T-helper 2 cell (primary cell): ENCODE results near the gene CCDC86.

Source experiments
- DNase-seq, 5 experiments: peaks; one replicate each; pipeline versions ENCODE4 v3.0.0 to v3.0.0-alpha.2; 2012 to 2022

CCDC86 gene

DNA sequence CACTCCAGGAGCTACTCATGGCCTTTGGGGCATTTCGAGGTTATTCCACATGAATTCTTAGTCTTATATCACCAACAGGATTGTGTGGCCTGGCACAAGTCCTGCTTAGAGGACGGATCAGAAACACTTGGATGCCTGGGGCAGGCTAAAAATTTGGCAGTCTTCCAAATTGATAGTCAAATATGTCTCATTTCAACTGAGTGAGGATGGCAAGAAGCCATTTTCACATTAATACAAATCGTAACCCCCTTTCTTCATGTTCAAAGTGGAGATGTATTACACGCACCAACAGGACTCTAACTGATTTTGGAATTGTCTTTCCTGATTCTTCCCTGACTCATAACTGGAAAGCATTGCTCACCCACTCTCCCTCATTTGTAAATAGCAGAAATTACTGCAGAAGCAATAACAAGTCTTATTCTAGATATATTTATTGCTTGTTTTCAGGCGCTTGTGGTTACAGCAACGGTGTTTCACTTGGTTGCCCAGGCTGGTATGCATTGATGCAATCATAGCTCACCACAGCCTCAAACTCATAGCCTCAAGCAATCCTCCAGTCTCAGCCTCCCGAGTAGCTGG, 10.3 kb upstream of the CCDC86 start:
- DNase-seq, result peak in 1 of 5 experiments; percentile 86

DNA sequence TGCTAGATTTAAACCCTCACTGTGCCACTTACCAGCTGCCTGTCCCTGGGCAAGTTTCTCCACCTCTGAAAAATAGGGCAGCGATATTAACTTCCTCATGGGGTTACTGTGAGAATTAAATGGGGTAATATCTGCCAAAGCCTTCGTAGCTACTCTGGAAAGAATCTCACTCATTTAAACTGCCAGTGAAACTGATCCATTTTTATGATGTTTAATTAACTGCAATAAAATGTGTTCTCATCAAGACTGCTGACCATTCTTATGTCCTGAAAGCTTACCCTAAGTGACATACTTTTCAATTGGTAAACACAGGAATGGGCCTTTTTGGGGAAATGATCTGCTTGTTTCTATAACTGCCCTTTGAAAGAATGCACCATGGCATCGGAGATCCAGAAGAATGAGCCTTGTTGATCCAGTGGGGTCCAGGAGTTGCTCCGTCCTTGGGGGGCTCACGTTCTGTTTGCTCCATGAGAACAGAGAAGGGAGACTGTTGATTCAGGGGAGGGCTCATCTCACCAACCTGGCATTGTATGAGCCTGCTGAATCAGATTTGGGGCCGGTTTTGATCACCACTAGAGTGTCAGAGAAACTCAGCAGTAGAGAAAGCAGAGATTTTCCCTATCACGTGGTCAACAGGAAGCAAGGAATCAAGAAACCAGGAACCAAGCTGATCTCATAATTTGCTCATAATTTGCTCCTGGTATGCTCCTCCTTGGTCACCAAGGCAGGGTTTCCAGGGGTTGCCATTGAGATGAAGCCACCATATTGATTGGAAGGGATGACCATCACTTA, 7.0 kb upstream of the CCDC86 start:
- no peak for DNase-seq

DNA sequence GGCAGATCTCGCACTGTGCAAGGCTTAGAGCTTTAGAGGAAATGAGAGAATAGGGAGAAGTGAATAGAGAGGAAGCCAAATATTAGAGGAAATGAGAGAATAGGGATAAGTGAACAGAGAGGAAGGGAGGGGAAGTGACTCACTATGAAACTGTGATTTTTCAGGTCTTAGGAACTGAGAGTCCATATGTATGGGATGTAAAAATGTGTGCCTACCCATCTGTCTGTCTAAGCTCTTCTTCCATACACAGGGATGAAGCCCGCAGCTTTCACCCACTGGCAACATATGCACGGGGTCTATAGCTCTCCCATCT, 6.4 kb upstream of the CCDC86 start:
- DNase-seq, result no peak

DNA sequence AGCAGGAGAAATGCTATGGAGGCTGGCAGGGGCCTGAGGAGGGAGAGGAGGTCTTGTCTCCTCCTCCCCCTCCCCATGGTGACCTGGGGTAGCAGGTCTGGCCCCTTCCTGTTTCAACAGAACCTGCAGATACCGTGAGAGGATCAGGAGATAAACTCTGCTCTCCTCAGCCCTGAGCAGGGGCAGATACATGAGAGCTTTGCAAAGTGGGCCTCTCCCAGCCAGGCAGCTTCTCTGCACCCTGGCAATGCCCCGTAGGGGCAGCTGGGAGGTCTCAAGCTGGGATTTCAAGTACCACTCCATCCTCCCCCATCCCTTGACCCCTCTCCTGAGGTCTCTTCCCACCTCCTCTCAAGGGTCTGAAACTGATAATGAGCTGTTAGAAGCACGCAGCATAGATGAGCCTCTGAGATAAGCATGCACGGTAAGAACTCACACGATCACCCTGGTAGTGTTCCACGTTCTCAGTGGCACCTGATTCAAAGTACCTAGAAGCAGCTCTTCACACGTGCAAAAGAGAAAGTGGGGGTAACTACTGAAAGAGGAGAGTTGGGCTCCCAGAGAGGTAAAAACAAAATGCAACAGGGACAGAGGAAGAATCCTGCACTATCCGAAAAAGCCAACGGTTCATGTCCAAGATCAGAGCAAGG, 4.9 kb upstream of the CCDC86 start:
- DNase-seq, result peak in 1 of 5 experiments; percentile 93

DNA sequence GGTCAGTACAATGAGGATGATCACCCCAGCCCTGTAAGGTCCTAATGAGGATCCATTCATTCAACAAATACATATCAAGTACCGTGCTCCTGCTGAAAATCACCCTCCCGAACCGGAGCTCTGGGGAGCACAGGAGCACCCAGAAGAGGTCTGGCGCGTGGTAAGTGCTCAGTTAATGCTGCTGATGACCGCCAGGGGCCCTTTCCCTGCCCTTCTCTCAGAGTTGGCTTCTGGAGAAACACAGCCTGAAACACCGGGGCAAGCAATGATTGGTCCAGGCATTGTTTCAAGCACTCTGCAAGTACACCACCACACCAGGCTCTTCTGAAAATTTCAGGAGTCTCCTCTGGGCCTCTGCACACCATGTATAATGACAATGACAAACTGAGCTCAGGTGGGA, 3.8 kb upstream of the CCDC86 start:
- DNase-seq, result no peak

DNA sequence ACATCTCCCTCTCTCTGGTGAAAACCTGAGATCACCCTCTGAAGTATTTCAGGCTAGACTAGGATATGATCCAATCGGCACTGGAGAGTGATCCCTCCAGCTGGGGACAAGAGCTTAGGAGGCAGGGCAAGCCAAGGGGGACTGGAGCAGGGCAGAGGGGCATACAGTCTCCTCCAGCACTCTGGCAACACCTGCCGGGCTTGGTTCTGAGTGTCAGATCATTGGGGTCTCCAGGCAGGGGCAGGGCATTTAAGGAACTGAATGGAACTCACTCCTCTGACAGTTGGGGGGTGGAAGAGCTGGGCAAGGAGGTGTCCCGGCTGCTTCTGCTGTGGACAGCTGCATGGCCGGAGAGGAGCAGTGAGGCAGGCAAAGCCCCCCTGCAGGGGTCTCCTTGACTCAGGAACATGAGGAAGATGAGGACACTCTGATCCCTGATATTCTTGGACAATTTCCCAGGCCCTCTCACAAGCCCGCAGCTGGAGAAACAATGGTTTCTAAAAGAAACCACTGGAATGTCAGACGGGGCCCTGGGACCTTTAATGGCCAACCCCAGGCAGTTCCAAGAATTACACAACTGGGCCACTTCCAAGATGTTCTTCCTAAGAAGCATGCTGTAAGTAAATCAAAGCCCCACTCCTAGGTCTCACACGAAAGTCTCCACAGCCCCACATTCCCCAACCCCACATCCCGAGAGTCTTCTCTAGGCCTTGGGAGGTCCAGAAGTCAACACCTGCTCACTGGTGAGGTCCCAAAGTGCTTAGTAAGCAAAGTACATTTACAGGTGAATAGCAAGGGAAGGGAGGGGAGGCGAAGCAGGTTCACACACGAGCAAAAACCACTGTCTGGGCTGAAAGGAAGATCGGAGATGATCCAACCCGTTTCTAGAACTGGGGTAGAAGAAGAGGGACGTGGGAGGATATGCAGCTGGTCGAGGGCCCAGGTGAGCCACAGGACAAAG, 1.2 kb upstream of the CCDC86 start:
- DNase-seq, result no peak

DNA sequence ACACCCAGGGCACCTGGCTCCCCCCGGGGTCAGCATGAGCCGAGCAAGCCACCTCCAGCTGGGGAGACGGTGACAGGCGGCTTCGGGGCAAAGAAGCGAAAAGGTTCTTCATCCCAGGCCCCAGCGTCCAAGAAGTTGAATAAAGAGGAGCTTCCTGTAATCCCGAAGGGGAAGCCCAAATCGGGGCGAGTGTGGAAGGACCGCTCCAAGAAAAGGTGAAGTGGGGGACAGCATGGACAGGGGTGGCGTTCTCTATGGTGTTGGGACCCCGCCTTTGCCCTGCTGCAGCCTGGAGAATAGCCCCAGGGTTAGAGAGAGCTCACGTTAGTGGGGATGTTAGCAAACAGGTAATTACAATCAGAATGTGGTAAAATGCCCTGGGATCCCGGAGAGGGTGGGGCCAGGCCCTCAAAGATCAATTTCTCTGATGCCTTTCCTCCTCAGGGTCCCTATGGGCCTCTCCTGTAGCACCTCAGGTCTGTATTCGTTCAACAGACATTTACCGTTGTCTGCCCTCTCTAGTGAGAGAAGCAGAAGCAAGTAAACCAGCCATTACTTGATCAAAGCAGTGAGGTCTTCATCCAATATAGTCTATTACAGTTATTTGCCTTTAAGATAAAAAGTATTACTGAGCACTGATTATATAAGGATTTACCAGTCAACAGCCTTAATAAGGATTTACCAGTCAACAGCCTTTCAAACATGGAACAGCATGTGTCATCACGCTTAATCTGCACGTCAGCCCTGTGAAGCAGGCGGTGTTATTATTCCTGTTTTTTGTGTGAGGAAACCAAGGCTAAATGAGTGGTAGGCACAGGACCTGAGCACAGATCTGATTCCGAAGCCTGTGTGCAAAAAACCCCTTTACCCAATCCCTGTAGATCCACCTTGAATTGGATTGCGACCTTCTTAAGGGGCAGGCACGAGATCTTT, 1.0 kb downstream of the CCDC86 start:
- DNase-seq, result no peak

DNA sequence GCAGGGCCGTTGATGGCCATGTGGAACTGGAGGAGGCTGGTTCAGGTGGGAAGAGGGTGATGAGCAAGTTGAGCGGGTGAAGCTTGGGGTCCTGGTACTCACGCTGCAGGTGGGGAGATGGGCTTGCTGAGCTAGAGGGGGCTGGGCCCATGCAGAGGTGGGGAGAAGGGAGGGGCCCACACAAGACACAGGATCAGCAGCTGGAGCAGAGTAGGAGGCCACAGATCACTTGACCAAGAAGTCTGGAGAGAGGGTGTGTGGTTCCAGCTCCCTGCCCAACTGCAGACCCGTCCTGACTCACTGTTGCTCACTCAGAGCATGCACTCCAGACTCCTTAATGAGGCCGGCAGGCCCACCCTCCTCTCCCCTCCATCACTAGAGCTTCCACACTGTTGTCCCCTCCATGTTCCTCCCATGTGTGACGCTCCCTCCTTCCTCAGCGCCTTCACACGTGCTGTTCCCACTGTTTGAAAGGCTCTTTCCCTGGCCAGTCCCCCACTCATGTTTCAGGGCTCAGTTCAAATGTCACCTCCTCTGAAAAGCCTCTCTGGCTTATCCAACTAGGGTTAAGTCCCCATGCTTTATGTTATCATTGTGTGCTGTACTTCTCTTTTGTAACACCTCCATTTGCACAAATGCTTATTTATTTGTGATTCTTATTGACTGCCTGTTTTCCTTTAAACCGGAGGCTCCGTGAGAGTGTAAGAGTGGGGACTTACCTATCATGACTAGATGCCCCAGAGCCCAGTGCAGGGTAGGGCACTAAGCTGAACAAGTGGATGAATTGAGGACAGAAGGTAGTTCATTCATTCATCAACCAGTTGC, 2.3 kb downstream of the CCDC86 start:
- DNase-seq, result no peak

DNA sequence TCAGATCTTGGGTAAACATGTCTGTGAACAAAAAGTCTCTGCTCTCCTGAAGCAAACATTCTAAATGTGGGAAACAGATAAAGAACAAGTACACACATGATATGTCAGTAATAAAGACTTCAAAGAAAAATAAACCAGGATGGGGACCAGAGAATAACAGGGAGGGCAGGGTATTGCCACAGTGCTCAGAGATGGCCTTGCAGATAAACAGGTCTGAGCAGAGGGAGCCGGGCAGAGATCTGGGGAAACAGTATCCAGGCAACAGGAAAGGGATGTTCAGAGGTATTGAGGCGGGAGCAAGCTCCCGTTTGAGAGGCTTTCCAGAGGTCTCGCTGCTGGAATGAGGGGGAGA, 2.9 kb downstream of the CCDC86 start:
- no peak for DNase-seq

DNA sequence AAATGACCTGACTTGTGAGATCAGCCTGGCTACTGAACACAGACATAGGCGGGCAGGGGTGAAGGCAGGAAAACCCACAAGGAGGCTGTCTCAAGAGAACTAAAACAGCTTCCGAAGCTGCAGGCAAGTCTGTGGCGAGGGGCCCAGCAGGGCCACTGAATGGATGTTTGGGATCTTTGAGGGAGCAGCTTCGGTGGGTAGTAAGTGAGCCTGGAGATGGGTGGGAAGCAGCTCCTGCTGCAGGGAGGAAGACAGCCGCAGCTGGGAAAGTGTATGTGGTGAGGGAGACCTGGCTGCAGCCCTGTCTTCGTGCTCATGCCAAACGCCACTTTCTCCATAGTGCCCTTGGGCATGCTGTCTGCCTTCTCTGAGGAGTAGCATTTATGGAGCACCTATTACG, 3.4 kb downstream of the CCDC86 start:
- no peak for DNase-seq

DNA sequence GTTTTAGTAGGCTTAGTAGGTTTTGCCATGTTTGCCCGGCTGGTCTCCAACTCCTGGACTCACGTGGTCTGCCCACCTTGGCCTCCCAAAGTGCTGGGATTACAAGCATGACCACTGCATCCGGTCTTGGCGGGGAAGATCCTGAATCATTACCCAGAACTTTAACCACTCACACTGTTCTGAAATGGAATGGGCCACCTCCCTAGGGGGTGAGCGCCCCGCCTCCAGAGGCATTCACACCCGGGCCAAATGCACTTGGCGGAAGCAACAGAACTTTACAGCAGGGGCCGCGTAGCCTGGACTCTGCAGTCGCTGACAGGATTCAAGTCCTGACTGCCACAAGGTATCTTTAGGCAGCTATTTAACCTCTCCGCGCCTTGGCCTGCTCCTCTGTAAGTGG, 5.4 kb downstream of the CCDC86 start:
- no peak for DNase-seq

DNA sequence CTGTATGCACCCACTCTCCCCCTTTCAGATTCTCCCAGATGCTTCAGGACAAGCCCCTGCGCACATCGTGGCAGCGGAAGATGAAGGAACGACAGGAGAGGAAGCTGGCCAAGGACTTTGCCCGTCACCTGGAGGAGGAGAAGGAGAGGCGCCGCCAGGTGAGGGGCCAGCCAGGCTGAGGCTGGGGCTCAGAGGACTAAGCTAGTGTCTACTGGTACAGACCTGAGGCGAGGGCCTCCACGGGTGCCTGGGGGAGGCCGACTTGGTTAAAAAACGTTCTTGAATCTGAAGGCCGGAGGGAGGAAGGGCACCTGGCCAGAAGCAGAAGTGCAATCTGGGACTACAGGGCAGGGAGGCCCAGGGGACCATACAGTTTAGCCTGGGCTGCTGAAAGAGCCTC, 6.0 kb downstream of the CCDC86 start:
- DNase-seq, result no peak

DNA sequence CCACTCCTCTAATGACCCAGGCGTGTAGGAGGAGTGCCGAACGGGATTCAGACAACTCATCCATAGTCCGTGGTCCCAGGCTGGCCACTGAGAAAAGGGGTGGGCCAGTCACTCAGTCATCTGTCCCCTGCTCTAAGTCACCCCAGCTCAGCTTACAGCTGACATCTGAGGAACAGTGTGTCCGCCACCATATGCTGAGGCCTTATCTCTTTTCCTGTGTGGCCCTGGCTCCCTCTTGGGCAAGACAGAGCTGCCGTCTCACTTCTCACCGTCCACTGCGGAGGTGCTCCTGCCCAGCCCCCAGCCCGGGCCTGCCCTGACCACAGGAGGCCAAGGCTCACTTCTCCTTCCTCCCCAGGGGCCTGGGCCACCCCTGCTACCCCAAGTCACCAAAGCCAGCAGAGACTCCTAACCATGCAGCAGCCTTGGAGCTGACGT, 6.8 kb downstream of the CCDC86 start:
- no peak for DNase-seq

DNA sequence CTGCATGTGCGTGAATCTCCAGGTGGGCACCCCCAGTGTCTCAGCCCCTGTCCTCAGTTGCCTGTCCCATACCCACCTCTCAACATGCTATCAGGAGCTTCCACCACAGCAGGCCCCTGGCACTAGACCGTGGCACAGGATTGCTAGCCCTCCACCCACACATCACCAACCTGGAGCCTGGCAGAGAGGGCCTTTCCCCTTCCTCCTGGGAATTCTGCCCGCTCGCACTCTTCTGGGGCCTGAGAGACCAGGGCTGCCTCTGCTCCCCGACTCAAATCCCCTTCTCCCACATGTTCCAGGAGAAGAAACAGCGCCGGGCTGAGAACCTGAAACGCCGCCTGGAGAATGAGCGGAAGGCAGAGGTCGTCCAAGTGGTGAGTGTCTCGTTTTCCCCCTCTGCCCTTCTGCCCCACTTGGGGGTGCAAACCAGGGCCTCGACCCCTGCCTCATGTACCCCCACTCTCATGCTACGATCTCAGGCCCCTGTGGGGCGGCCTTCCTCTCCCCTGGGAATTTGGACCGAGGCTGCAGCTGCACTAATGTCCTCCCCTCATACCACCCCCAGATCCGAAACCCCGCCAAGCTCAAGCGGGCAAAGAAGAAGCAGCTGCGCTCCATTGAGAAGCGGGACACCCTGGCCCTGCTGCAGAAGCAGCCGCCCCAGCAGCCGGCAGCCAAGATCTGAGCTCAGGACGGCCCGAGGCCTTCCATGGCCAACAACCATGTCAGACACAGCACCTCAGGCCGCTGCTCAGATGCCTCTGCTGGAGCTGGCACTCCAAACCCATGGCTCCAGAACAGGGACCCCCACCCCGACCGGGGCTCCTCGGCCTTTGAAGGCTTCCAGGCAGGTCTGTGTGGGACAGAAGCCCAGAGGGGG, 8.0 kb downstream of the CCDC86 start:
- DNase-seq, result no peak

DNA sequence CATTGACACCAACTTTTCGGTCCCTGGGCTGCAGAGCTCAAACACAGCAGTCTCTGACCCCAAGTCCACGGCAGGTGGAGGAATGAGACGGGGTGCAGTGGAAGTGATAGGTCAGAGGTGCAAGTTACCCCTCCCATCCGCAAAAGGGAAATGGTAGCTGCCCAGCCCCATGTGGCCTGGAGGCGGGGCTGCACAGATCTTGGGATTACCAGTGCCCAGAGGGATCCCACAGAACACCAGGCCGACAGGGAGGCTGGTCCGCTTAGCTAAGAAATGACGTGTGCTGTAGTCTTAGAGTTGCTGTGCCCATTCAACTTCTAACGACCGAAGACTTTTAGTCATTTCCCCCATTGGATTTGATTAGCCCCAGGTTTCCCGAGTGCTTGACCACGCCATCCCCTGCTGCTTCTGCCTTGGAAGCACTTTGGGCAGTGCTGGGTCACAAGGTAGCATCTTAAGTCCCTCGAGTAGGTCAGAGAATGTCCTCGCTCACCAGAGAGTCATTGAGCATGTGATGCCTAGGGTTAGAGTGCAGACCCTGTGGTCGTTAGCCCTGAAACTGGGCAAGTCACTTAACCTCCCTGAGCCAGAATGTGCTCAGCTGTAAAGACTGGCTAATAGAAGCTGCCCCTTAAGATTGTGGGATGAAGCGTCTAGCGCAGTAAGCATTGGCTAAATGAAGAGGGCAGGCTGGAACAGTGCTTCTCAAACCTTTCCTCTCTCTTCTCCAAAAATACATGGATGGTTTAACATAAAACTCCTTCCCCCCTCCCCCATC, 9.6 kb downstream of the CCDC86 start:
- DNase-seq, result no peak

DNA sequence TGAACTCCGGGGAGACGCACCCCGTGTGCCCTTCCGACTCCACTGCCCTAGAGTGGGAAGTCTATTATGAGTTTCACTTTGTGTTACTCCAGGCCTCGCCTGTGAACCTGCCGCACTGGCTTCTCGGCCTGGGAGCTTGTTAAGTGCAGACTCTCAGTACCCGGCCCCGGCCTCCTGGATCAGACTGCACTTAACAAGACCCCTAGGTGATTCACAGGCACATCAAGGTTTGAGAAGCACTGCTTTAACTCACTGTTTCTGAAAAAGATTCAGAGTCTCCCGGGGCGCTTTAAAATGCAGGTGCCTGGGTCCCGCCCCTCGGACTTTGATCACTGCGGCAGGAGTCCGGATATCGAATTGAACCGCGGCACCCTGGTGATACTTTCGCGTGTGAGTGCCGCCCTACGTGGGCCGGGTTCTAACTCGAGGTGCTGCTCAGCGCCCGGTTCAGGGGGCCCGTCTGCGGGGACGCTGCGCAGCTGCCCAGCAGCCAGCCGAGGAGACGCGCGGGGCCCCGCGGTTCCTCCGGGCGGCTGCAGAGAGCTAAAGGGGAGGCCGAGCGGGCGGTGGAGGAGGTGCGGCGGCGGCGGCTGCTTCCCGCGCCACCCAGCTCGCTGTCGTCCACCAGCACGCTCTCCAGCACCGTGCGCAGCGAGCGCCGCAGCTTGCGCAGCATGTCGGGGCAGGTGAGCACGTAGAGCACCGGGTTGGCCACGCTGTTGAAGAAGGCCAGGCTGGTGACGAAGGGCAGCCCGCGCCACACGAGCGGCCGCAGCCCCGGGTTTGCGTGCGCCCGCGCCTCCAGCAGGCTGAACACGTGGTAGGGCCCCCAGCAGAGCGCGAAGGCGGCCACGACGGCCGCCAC, 10.4 kb downstream of the CCDC86 start:
- no peak for DNase-seq

DNA sequence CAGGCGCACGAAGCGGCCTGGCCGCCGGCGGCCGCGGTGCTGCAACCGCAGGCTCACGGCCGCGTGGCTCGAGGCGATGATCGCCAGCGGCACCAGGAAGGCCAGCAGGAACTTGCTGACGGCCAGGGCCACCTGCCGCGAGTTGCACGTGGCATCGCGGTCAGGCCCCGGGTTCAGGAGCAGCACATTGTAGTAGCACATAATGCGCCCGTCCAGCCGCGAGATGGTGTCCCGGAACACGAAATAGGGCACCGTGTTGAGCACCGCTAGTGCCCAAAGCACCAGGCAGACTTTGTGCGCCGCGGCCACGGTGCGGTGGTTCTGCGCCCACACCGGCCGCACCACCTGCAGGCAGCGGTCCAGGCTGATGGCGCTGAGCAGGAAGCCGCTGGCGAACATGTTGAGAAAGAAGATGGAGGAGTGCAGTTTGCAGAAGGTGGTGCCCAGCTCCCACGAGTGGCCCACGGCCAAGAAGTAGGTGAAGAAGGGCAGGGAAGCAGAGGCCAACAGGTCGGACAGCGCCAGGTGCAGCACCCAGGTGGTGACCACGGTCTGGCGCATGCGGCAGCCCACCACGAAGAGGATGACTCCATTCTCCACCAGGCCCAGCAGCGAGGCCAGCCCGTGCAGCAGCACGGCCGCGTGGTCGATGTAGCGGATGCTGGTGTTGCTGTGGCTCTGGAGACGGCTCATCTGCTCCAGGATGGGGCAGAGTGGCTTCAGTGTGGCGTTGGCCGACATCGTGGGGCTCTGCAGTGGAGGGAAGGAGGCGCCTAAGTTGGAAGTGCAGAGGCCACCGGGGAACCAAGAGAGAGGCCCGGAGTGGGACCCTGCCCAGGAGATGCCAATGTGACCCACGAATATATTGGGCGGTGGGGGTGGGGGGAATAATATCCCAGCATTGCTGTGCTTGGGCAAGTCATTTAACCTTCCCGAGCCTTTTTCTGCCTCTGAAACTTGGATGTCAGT, 11.4 kb downstream of the CCDC86 start:
- no peak for DNase-seq
